ENCODE data around the gene RNF220.
"Not testable (repeated sequence)": the region's sequence is repeated elsewhere in the genome, so short reads cannot be mapped to it uniquely, and the experiment has no call there.

RNF220 gene

DNA sequence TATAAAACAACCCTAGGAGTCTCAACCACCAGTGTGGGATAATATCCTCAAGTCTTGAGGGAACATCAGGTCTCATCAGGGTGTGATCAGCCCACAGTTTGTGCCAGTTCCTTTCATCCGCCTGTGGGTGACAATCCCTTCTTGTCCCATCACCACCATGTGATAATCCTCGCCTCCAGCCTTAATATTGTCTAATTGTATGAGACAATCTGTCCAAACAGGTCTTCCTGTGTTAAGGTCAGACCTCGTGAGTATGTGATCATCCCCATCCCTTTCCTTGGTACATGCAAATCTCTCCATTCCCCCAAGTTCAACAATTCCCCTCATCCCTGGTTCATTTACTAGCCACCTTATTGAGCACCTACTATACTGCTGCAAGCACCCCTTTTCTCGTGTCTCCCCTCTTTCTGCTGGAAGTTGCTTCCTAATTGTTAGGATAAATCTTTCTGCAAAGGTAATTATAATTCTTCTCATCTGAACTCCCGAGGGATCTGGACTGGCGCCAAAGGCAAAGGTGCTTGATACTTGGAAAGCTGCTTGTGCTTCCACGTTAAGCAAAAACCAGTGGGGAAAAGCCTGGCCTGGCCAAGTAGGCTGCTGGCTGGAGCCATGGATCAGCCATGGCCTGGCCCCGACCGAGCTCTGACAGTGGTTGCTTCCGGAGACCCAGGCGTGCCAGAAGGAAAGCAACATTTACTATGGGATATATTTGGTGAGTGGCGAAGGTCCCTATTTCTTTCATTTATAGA is 92.5 kb downstream of the RNF220 start:
- no peak for DNase-seq

DNA sequence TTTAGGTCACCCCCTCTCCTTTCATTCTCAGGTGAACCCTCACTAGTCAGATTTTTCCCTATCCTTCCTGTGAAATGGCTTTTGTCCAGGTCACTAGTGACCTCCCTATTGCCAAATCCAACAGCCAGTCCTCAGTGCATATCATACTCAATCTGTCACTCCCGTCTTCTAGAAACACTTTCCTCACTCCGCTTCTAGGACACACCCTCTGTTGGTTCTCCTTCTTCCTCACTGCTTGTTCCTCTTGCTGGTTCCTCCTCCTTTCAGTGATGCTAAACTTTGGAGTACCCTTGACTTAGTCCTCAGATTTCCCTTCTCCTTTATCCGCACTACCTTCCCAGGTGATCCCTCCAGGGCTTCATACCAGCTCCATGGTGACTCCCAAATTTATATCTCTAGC is 94.3 kb downstream of the RNF220 start:
- DNase-seq: no peak

DNA sequence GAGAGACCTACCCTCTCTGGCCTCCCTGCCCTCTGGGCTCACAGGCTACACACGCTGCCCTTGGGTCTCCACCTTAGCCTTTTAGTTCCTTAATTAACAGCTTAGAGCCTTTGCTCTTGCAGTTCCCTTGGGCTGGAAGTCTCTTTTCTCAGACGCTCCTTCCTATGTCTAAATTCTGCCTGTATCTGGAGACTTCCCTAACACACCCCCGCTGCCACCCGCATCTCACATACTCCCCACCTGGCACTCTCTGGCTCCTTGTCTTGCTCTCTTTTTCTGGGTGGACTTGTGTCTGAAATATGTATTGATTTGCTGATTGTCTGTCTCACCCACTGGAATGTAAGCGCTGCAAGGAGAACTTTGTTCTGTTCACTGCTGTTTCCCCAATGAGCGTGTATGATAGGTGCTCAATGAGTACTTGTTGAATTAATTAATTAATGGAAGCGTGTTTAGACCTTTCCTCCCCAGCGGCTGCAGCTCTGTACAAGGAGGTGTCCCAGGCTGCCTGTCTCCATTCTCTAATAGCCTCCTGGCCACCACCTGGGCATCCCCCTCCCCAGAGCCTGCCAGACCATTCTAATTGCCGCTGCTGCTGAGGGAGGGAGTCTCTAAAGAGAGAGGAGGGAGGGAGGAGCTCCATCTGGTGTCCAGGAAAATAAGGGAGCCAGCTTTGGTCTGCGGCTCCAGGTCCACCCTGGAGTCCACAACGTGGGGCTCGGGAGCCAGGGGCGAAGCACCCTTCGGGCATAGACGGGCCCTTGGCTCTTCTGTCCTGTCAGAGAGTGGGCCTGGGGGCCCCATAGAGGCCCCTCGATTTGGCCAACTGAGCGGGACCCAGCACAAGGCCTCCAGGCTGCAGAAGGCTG is 95.4 kb downstream of the RNF220 start:
- no peak for DNase-seq

DNA sequence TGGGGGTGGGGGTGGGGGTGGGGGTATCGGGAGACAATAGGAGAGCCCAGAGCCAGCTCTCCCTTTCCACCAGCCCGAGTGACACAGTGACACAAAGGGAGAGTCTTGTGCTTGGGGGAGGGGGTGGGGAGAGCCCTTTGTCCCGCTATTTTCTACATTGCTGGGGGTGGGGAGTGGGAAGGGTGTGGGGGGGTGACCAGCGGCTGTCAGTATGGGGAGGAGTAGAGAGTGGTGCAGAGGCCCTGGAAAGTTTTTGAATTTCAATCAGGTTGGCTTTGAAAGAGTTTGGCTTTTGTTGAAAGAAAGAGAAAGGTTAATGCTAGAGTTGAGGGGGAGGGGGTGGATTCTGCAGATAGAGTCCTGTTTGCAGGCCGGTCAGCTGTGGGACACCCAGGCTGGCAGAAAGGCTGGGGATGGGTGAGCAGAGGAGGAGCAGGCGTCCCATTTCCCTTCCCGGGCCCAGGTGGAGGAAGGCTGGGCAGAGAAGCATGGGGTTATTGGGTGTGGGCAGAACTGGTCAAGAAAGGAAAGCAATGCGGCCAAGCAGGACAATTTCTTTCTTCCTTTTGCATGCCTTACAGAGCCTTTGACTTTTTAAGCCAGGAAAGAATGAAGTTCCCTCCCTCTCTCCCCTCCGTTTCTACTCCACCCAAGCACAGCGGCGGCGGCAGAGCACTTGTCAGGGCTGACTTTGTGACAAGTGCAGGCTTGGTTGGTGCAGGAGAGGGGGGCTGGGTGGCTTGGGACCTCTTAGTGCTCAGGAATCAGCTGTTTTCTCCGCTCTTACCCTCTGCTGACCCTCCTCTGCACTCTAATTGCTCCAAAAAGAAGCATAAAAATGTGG is 96.2 kb downstream of the RNF220 start:
- no peak for DNase-seq

DNA sequence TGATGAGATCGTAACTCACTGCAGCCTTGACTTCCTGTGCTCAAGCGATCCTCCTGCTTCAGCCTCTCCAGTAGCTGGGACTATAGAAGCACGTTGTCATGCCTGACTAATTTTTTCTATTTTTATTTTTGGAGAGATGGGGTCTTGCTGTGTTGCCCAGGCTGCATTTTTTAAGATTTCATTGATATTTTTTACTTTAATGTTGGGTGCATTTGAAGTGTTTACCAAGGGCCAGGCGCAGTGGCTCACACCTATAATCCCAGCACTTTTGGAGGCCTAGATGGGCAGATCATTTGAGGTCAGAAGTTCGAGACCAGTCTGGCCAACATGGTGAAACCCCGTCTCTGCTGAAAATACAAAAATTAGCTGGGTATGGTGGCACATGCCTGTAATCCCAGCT is 97.8 kb downstream of the RNF220 start:
- DNase-seq: not testable (repeated sequence)

DNA sequence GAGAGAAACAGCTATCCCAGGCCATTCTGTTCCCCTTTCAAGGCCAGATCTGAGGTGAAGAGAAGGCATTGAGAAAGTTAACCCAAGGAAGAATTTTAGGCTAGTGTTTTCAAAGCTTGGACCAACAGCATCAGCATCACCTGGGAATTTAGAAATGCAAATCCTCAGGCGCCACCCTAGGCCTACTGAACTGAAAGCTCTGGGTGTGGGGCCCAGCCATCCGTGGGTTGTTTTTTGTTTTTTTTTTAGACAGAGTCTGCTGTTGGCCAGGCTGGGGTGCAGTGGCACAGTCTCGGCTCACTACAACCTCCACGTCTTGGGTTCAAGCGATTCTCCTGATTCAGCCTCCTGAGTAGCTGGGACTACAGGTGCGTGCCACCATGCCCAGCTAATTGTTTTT is 98.6 kb downstream of the RNF220 start:
- DNase-seq: no peak

DNA sequence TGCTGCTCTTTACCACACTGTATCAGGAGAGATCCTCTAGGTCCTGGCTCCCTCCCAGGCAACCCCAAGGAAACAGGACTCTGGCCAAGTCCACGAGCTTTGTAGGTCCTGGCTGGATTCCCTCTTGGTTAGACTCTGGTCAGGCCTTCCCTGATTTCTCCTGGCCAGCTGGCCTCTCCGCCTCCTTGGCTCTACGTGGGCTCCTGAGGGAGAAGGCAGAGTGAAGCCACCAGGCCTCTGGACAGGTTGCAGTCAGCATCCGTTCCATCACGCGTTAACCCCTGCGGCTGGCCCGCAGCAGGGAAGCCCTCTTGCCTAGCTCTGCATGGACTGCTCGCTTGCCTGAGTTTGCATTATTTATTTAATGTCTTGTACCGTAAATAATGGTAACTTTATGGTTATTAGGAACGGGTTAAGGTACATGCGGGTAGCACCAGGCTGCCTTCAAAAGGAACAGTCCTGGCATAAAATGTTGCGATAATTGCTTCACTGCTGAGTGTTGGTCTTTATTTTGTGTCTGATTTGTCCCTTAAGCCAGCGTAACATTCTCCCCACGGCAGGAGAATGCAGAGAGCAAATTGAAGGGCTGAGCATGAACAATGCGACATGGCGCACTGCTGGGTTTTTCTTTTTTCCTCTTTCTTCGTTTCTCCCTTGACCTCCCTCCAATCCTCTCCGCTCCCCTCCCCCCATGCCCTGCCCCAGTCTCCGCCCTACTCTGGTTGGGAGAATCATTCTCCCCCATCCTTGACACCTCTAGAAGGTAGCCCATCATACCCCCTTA is 100.3 kb downstream of the RNF220 start:
- no peak for DNase-seq

DNA sequence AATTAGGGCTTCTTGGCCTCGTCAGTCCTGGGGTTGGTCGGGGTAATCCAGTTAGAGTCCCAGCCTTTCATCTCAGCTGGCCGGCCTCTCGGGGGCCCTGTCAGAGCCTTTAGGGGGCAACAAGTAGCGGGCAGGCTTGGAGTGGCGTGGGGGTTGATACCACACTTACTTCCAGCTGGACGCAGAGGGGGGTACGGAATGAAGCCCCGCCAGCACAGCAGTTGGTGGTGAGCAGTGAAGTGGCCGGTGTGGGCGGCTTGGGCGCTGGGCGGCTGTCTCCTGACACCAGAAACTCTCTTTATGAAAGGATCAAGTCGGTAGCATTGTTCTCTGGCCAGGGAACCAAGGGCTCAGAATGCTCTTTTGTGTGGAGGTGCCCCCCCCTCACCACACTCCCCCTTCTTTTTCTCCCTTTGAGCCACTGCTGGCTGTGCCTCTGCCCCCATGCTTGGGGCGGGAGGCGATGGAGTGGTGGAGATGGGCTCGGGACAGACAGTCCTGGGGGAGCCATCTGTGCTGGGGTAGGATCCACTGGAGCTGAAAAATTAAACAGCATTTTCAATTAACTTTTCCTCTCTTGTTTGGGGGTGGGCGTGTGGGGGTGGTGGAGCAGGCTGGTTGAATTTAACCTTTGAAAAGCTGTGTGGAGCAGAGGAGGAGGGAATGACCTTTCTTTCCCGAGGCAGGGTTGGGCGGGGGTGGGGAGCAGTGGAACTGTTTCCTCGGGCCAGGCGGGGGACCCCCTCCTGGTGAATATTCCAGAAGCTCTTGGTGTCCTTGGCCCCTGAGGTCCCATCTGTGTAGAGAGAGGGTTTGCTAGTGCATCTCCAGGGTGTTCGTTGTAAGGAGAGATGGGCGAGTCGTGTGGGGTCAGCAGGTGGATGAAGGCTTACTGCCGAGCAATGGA is 102.7 kb downstream of the RNF220 start:
- no peak for DNase-seq

DNA sequence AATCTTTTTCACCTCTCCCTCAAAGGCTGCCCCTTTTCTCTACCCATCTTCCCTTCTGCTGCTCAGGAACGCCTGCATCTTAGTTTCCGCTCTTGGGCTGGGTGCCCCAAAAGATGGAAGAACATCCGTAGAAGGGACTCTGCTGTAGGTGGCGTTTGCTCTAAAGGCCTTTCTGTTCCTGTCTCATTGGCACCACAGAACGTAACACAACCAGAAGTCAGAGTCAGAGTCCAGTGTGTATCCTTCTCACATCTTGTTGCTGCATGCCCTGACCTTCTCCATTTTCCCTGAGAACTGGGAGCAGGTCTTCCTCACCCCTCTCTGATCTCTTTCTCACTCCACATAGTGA is 103.3 kb downstream of the RNF220 start:
- no peak for DNase-seq

DNA sequence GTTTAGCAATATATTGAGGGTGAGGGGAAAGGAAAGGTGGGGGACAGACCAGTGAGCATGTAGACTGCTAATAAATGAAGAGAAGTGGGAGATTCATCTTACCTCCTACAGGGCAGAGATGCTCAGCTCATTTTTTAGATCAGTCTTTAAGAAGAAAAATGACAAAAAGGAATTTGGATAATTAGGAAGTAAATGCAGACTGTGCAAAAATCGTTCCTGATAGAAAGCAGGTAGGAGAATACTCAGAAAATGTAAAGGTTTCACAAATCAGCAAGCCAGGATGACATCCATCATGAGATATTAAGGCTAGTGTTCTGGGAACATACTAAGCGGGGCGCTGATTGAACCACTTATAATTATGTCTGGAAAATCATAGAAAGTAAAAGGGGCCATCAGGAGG is 106.3 kb downstream of the RNF220 start:
- no peak for DNase-seq

DNA sequence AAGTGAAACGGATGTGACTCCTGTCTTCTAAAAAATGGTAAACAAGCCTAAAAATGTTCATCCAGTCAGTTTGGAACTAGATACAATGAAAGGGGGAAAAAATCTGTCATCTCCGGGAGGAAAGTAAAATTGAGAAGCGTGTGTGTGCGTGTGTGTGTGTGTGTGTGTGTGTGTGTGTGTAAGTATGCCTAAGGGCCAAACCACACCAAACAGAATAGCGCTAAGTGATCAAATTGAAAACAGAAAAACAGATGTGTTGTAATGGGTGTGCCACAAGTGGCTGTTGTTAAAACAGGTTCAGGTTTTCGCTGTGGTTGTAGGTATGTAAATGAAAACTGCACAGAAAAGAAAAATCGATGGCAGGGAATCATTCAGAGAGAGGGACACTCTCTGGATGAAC is 106.7 kb downstream of the RNF220 start:
- DNase-seq: no peak

DNA sequence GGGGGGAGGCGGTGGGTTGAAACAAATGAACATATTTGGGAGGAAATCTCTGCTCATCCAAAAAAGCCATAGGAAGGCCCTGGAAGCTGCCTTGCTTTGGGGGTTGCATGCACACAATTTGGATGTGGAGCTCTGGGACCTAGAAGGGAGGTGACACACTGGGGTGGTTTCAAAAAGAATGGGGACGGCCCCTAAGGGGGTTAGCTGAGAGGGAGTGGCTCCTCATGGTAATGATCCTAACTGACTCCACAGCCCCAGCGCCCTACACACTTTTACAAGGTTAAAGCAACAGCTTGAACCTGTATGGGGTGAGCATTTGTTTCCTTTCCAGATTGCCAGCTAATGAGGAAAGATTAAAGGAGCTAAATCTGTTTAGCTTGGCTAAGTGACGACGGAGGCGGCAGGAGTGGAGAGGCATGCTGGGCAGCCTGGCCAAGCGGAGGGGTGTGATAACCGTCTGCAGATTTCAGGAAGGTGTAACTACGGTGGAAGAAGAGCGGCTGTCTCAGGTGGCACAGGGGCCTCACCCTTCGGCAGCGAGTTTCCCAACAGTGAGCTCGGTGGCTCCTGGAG is 107.3 kb downstream of the RNF220 start:
- DNase-seq: no peak

DNA sequence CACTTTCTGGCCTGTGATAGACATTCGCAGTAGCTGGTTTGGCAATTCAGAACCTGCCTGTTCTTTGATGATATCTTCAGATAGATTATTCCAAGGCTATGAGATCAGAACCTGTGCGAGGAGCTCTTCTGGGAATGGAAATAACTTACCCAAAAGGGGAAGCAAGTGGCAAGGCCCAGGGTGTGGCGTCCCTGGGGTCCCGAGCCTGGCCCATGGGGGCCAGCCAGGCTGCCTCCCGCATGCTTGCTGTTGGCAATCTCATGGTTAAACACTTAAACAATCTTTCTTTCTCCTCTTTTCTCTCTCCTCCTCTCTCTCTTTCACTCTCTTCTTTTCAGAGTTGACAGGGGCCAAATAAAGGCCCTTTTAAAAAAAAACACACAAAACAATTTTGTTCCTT is 108.1 kb downstream of the RNF220 start:
- no peak for DNase-seq

DNA sequence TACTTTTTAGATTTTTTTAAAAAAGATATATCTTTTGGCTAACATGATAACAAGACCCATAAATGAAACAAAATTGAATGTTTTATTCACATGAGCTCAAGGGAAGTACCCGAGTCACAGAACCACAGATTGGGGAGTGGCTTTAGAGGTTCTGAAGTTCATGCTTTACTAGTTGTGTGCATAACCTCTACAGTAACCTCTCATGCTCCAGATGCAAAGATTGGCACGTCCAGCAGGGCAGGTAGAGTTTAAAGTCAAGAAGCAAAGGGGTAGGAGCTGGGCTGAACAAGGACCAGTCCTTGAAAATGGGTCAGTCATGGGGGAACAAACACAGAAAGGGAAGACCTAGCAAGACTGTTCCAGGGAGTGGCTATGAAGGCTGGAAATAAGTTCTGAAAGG is 109.6 kb downstream of the RNF220 start:
- DNase-seq: no peak

DNA sequence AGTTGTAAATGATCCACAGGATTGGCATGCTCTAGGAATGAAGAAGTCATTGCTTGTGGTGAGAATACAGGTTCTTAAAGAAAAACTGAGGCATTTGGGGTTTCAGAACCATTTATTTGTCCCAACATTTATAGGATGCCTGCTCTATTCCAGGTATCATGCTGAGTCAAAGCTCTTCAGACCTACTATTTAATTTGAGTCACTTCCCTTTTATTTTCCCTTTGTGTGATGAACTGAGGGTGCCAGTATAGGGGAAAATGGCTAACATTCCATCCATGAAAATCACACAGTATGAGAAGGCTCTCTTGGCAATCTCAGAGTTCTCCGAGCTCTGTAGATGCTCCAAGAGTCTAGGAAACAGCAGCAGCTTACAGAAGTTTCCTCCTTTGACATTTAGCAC is 110.4 kb downstream of the RNF220 start:
- DNase-seq: no peak

DNA sequence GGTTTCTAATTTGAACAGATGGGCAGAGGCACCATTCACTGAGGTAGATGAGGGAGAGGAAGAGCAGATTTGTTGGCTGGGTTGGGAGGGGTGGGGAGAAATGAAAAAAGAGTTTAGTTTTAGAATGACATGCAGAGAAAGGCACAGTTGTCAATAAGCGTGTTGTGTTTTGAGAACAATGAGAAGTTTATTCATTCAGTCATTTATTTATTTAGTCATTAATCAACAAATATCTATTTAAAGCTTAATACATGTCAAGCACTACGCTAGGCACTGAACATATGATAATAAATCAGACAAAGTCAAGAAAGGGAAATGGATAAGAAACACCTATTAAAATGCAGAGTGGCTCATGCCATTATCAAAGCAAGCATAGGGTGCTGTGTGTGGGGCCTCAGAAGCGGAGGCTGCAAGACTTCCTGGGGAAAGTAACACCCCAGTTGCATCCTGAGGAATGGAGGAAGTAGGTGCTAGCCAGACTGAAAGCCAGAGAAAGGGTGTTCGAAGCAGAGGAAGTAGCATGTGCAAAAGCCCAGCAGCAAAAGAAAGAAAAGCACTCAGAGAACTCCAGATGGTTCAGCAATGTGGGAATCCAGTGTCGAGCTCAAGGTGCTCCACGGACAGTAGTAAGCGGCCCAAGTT is 114.1 kb downstream of the RNF220 start:
- DNase-seq: no peak

DNA sequence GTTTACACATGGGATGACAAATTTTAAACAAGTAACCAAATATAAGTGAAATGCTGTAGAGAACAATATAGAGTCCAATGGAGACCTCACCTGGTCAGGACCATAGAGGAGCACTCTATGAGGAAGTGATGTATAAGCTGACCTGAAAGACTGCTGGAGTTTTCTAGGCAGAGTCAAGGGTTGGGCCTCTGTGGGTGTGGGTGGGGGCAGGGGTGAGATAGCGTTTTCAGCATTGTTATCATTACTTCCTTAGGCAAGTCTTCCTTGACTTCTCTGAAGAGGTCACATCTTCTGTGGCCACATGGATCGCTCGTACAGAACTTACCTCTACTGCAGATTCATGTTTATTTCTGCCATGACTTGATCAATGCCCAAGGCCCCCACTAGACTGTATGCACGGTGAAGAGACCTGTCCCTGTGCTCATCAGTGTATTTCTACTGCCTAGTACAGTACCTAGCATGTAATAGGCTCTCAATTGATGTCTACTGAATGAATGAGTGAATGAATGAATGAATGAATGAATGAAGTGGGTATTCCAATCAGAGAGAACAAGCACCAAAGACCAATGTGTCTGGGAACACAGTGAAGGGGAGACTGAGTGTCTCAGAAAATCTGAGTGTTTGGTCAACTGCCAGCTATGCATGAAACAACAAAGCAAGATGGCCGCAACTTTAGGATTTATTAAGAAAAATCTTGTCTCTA is 116.5 kb downstream of the RNF220 start:
- DNase-seq: no peak

DNA sequence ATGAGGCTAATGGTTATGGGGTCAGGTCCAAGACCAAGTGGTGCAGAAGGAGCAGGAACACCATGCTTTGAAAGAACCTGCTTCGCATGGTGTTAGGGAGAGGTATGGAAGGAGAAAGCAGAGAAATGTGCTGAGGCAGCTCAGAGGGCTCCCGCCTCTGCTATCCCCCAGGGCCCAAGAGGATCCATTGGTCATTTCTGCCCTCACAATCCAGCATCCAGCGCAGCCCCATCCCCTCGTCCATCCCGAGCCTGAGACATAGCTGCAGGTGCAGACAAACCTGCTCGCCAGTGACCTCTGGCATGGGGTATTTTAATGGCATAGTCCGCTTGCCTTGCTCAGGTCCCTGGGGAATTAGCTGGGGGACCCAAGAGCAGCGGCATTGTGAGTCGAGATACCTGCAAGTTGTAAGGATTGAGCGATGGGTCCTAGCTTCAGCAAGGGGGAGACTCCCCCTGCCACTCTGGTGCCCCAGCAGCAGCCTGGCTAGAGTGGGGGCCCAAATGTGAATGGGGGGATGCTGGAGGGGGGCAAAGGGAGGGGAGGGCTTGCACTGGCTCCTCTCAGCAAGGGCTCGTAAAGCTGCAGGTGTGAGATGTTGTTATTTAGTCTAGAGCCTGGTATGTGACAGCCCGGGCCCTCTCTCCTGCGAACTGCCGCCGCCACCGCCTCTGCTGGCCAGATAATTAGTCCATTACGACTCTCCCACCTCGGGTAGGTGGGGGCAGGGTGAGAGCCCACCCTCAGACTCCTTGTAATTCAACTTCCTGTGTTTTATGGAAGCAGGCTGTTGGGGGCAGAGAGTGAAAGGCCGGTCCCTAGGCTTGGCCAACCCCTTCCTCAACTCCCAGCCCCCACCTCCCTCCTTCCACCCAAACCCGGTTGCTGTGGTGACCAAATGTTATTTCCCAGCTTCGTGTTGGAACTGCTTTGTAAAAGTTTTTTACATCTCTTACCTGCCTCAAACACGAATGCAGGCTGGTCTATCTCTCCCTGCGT is 118.8 kb downstream of the RNF220 start:
- DNase-seq: no peak

Data from NCI-H1417 treated with DMSO at 0.1 percent for 48 hours (cell line).